GM18505 (cell line): ENCODE measurements around the gene DNAJB6.

Experiments used
- ATAC-seq: cut with Tn5 transposase; IDR thresholded peaks from one replicate; pipeline ENCODE4 v1.9.1; 2021; ENCODE audit not compliant: unreplicated experiment
- POLR2A ChIP-seq: IDR thresholded peaks from 4 replicates; pipeline ENCODE4 v1.6.1; 2011; ENCODE audit warnings: borderline replicate concordance; ENCODE audit not compliant: insufficient read depth, insufficient read length; ENCODE audit errors: extremely low read depth

Gene DNAJB6

GRCh38 chr7:157336383-157337315, at the start of gene DNAJB6:
TSS of gene DNAJB6 (plus strand) at chr7:157337004. CDS start at chr7:157358573, 21,569 bp downstream.
- peak; percentile 57 for TF ChIP-seq POLR2A

DNA sequence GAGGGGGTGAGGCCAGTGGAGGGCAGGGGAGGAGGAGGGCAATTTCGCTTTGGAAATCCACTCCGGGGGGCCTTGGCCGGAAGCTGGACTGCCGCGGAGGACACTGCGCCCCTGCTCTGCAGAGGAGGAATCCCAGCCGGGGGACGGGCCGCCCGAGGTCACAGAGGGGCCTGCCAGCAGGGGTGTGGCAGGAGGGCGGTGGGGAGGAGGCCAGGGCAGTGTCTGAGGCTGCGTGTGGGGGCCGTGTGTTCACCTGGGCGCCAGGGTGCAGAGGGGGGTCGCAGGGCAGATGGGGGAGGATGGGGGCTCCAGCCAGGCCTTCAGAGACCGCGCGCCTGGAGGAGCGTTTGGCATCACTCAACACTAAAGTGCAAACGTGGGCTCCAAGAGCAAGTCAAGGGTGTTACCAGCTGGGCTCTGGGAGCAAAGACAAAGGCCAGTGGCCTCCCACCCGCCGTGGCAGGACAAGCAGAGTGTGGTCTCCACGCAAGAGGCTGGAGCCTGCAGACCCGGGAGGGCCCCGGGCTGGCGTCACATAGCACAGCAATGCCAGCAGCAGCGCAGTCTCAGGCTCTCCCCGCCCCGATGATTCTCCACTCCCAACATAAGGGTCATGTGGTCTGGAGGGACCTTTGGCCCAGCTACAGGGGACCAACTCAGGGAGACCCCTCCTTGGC, 45.3 kb upstream of the DNAJB6 start:
- no peak for ATAC-seq
- TF ChIP-seq POLR2A: no peak

More at GRCh38 chr7:157336383-157337315, at the start of gene DNAJB6:
- ATAC-seq: peak; percentile 76

- ATAC-seq: no peak
- TF ChIP-seq POLR2A: no peak
Observed at GRCh38 chr7:157292258-157292657, 44.5 kb upstream of the DNAJB6 start.

DNA sequence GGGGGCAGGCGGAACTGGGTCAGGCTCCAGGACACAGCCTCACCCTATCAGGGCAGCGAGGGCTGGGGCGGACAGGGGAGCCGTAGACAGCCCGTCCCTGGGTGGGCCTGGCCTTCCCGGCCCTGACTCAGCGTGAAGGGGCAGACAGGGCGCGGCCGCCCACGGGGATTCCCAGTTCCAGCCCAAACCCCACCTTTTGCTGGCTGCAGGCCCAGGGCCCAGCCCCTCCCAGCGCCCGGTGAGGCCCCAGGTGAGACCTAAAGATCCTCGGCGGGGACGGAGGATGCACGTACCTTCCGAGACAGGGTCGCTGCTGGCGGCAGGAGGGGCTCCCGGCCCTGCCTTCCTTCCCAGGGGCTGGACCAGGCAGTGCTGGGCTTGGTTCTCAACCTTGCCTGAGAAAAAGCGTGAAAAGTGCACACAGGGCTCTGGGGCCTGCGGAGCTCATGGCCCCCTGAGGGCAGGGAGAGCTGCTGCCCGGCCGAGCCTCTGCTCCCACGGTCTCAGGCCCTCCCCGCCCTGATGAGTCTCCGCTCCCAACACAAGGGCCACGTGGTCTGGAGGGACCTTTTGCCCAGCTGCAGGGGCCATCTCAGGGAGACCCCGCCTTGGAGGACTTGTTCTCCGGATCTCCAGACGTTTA, 43.9 kb upstream of the DNAJB6 start:
- TF ChIP-seq POLR2A: no peak
- ATAC-seq: no peak

- TF ChIP-seq POLR2A: no peak
- ATAC-seq: no peak
Observed at GRCh38 chr7:157293413-157293788, 43.4 kb upstream of the DNAJB6 start.

GRCh38 chr7:157294773-157295172, 42.0 kb upstream of the DNAJB6 start:
- no peak for ATAC-seq
- TF ChIP-seq POLR2A: no peak

DNA sequence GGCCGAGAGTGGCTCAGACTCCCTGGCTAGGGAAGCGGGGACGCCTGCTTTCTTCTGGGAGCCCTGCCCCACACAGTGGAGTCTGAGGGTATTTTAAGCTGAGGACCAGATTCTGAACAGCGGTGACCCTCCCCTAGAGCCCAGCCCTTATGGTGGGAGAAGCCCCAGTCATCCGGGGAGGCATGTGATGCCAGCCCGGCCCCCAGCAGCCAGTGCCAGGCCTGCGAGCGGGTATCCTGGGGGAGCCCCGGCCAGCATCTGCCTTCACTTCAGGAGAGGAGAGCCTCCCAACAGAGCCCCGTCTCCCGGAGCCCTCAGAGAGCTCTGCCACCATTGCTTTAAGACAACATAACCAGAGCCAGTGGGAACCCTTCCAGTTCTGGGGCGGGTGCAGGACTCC, 41.5 kb upstream of the DNAJB6 start:
- TF ChIP-seq POLR2A: no peak
- no peak for ATAC-seq

DNA sequence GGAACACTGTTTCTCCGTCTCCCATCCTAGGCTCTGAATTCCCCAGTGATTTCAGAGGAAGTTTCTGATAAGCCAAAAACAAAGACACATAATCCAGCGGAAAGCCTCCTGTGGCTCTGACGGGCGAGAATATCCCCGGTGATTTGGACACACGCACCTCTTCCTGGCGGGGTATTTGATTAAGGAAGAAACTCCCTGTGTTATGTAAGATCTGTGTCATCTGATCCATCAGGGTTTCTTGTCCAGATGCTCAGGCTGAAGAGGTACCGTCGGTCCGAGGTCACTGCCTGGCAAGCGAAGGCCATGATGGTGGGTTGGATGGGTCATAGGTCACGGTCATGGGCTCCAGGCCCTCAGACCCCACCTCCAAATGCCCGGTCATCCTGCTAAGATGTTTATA, 39.6 kb upstream of the DNAJB6 start:
- no peak for TF ChIP-seq POLR2A
- no peak for ATAC-seq

DNA sequence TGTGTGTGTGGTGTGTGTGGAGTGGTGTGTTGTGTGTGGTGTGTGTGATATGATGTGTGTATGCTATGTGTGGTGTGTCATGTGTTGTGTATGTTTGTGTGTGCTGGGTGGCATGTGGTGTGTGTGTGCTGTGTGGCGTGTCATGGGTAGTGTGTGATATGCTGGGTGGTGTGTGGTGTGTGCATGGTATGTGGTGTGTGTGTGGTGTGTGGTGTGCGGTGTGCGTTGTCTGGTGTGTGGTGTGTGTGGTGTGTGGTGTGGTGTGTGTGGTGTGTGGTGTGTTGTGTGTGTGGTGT, 37.5 kb upstream of the DNAJB6 start:
- no peak for ATAC-seq
- TF ChIP-seq POLR2A: no peak

GRCh38 chr7:157299613-157300368, 37.0 kb upstream of the DNAJB6 start:
- no peak for TF ChIP-seq POLR2A
- ATAC-seq: no peak

GRCh38 chr7:157300369-157300825, 36.4 kb upstream of the DNAJB6 start:
- ATAC-seq: no peak
- no peak for TF ChIP-seq POLR2A

- ATAC-seq: no peak
- no peak for TF ChIP-seq POLR2A
Observed at GRCh38 chr7:157301610-157302120, 35.1 kb upstream of the DNAJB6 start.
